Vagina (tissue), 2 donors: ENCODE data around the gene WIZ. TPM values are rescaled to one million over a fixed set of nuclear protein-coding genes. Genes with fewer than 3 reads are reported as not detected.

ENCODE experiments used
- DNase-seq, 2 donors: peaks; one replicate each; pipeline ENCODE4 v3.0.0-alpha.2; 2017; ENCODE audit errors: extremely low spot score in 2 of 2
- H3K27ac ChIP-seq: fragments of 200-600 bp; sonication (generic); one replicate; pipeline ENCODE4 v1.5.1; 2019
- H3K27me3 ChIP-seq: fragments of 200-600 bp; sonication (generic); one replicate; pipeline ENCODE4 v1.5.1; 2019
- H3K36me3 ChIP-seq, 2 donors: fragments of 200-600 bp; sonication (generic); one replicate each; pipeline ENCODE4 v1.5.1; 2017 to 2019
- H3K4me1 ChIP-seq: fragments of 200-600 bp; sonication (generic); one replicate; pipeline ENCODE4 v1.5.1; 2019
- H3K4me3 ChIP-seq, 2 donors: fragments of 200-600 bp; sonication (generic); 1 replicate in 1 of 2; 2 replicates in 1 of 2; pipeline ENCODE4 v1.5.1; 2016 to 2019
- H3K9me3 ChIP-seq: fragments of 200-600 bp; sonication (generic); one replicate; pipeline ENCODE4 v1.5.1; 2019
- POLR2A ChIP-seq, 2 donors: fragments of 450-650 bp; IDR thresholded peaks; one replicate each; pipeline ENCODE4 v1.6.1; 2017; ENCODE audit warnings: antibody characterized with exemption in 2 of 2, mild to moderate bottlenecking in 2 of 2, moderate library complexity in 2 of 2
- POLR2AphosphoS5 ChIP-seq, 2 donors: sonication (generic); formaldehyde crosslinking; IDR thresholded peaks; one replicate each; pipeline ENCODE4 v1.9.0; 2017; ENCODE audit warnings: antibody characterized with exemption in 2 of 2, mild to moderate bottlenecking in 2 of 2, low read depth in 1 of 2; ENCODE audit not compliant: insufficient read depth in 1 of 2
- intact Hi-C: fragments of 100-400 bp; cut with DNase I; formaldehyde crosslinking; loops from one replicate; pipeline ENCODE4 v1.15.1; 2023
- total RNA-seq: library from RNA; depleted of rRNA; stranded (reverse); fragments of >200 nt; gene quantifications from one replicate; pipeline ENCODE4 v1.2.3, GENCODE V29; 2016
- TF ChIP-seq, protein P1 (sequence below), 3 experiments: fragments of 450-650 bp in 2 of 3; fragments of 200-600 bp in 1 of 3; sonication (generic) in 1 of 3; IDR thresholded peaks; one replicate each; pipeline ENCODE4 v1.5.1; 2017 to 2019; ENCODE audit warnings: antibody characterized with exemption in 3 of 3, mild to moderate bottlenecking in 2 of 3, moderate library complexity in 2 of 3

Gene WIZ
- total RNA-seq, 1 donor from 2014 or later: 44.4 TPM

DNA sequence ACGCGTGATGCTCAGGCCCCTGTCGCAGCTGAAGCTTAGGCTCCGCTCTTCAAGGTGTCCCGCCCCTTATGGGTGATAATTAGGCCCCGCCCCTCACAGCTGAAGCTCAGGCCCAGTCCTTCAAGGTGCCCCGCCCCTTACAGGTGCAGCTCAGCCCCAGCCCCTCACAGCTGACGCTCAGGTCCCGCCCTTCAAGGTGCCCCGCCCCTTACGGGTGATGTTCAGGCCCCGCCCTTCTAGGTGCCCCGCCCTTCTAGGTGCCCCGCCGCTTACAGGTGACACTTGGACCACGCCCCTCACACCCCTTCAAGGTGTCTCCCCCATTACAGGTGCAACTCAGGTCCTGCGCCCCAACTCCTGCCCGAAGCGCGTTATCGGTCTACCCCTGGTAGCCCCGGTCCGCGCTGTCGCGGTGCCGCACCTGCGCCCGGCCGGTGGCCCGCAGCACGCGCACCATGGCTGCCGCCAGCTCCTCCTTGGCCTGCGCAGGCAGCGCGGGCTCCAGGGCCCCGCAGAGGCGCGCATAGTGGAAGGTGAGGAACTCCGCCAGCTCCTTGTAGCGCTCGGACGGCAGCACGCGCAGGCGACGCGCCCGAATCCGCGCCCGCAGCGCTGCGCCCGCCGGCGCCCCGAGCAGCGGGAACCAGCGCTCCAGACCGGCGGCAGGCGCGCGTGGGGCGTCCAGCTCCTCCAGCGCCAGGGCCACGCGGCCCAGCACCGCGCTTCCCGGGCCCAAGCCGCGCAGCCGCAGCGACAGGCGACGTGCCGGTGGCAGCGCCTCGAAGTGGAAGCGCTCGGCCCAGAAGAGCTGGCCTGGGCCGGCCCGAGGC, 7.3 kb upstream of the WIZ start:
- peak overlapping the region; percentile 25 for H3K4me3 ChIP-seq
- no peaks in the 10 kb centered on the region for H3K9me3 ChIP-seq
- TF ChIP-seq POLR2A (IDR thresholded peaks at IDR 0.05) (no peak), POLR2AphosphoS5 (IDR thresholded peaks at IDR 0.05; ENCODE audit: insufficient read depth in 1 of 2, low read depth in 1 of 2) (no peak)
- TF ChIP-seq, protein P1, sequence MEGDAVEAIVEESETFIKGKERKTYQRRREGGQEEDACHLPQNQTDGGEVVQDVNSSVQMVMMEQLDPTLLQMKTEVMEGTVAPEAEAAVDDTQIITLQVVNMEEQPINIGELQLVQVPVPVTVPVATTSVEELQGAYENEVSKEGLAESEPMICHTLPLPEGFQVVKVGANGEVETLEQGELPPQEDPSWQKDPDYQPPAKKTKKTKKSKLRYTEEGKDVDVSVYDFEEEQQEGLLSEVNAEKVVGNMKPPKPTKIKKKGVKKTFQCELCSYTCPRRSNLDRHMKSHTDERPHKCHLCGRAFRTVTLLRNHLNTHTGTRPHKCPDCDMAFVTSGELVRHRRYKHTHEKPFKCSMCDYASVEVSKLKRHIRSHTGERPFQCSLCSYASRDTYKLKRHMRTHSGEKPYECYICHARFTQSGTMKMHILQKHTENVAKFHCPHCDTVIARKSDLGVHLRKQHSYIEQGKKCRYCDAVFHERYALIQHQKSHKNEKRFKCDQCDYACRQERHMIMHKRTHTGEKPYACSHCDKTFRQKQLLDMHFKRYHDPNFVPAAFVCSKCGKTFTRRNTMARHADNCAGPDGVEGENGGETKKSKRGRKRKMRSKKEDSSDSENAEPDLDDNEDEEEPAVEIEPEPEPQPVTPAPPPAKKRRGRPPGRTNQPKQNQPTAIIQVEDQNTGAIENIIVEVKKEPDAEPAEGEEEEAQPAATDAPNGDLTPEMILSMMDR (IDR thresholded peaks at IDR 0.05): no peak
- no peaks in the 10 kb centered on the region for H3K36me3 ChIP-seq
- peaks cover 32% of the 10 kb centered on the region for H3K4me1 ChIP-seq
- DNase-seq: no peak
- no peaks in the 10 kb centered on the region for H3K27me3 ChIP-seq
- H3K27ac ChIP-seq: no peak overlapping the region
- intact Hi-C loops: loop anchor here (10.0 kb wide), 1 partner anchor 98 kb away; no protein-coding TSS in a partner anchor

DNA sequence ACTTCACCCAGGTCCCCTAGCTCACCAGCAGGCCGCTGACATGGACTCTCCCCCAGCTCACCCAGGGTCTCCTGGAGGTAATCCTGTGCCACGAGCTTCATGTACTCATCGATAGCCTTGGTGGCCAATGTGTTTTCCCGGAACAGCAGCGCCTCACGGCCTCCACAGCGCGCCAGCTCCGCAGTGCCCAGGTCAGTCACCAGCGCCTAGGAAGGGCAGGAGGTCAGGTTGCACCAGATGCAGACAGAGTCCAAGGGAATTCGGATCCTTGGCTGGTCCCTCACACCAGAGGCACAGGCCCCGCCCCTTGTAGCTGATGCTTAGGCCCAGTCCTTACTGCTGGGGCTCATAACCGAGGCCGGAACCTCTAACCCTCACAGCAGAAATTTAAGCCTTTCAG, 6.7 kb upstream of the WIZ start:
- TF ChIP-seq, protein P1 (IDR thresholded peaks at IDR 0.05): no peak
- TF ChIP-seq POLR2AphosphoS5 (IDR thresholded peaks at IDR 0.05; ENCODE audit: insufficient read depth in 1 of 2, low read depth in 1 of 2) (no peak), POLR2A (IDR thresholded peaks at IDR 0.05) (no peak)
- Histone ChIP-seq H3K27me3 (no peaks in the 10 kb centered on the region), H3K36me3 (no peaks in the 10 kb centered on the region), H3K4me3 (no peak overlapping the region), H3K4me1 (peaks cover 32% of the 10 kb centered on the region), H3K27ac (no peak overlapping the region), H3K9me3 (no peaks in the 10 kb centered on the region)
- intact Hi-C loops: loop anchor here (10.0 kb wide), 1 partner anchor 98 kb away; no protein-coding TSS in a partner anchor
- DNase-seq: no peak

DNA sequence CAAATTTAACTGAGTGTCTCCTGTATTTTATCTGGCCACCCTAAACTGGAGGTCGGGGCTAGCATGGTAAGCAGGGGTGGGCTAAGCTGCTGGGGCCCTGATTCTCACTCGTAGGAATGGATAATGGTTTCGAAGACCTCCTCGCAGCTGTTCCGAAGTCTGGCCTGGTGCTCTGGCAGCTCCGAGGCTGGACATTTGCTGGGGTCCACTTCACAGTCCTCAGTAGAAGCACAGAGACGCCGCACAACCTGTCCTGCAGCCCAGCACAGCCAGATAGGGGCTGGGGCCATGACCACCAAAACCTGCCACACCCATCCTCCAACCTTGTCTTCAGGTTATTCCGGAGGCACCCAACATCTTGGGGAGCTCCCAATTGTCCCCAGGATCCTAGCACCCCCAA, 6.2 kb upstream of the WIZ start:
- Histone ChIP-seq H3K4me1 (peaks cover 32% of the 10 kb centered on the region), H3K4me3 (no peak overlapping the region), H3K27ac (no peak overlapping the region), H3K9me3 (no peaks in the 10 kb centered on the region), H3K27me3 (no peaks in the 10 kb centered on the region), H3K36me3 (no peaks in the 10 kb centered on the region)
- TF ChIP-seq POLR2A (IDR thresholded peaks at IDR 0.05) (no peak), POLR2AphosphoS5 (IDR thresholded peaks at IDR 0.05; ENCODE audit: insufficient read depth in 1 of 2, low read depth in 1 of 2) (no peak)
- TF ChIP-seq, protein P1 (IDR thresholded peaks at IDR 0.05): no peak
- intact Hi-C loops: loop anchor here (10.0 kb wide), 1 partner anchor 99 kb away; no protein-coding TSS in a partner anchor
- DNase-seq: no peak

DNA sequence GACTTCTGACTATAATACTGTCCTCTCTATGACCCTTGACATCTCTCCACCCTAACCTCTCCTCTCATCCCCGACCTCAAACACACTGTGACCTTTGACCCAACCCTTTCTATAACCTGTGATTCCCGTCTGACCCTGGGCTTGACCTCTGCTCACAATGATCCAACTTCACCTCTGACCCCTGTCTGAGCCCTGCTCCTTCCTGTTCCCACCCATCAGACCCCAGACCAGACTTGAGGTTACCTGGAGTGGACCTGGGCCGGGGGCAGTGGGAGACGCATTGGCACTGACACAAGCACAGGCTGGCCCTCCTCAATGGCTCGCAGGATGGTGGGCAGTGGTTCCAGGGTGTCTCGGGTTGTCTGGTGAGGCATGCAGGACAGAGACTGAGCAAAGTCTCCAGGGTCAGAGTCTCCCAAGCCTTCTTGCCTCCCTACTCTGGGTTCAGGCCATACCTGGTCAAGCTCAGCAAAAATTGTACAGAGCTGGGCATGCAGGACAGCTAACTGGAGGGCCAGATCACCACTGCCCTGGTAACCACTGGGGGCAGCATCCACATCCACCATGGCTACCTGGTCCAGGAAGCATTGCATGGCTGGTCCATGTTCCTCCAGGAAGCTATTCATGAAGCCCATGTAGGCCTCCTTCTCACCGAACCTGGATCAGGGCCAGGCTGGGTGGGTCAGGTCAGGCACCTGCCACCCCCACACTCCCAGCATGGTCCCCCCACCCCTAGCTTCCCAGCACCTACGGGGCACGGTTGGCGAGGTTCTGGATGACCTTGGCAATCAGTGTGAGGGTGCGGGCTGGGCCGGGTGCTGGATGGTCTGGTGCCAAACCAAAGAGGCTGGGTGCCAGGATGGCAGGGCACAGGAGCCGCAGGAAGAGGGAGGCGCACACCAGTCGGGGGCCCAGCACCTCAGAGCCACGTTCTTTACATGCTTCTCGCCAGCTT, 4.4 kb upstream of the WIZ start:
- intact Hi-C loops: loop anchor here (10.0 kb wide), 1 partner anchor 101 kb away; no protein-coding TSS in a partner anchor
- Histone ChIP-seq H3K4me1 (peaks cover 35% of the 10 kb centered on the region), H3K27me3 (no peaks in the 10 kb centered on the region)

More for the DNA sequence above, 4.4 kb upstream of the WIZ start:
- DNase-seq: no peak
- TF ChIP-seq POLR2A (IDR thresholded peaks at IDR 0.05) (no peak), POLR2AphosphoS5 (IDR thresholded peaks at IDR 0.05; ENCODE audit: insufficient read depth in 1 of 2, low read depth in 1 of 2) (no peak)
- TF ChIP-seq, protein P1 (IDR thresholded peaks at IDR 0.05): no peak
- no peak overlapping the region for H3K27ac ChIP-seq
- H3K36me3 ChIP-seq: no peaks in the 10 kb centered on the region
- no peak overlapping the region for H3K4me3 ChIP-seq
- H3K9me3 ChIP-seq: no peaks in the 10 kb centered on the region
